Subcutaneous adipose tissue (tissue), 4 donors: ENCODE measurements around the gene EIPR1. TPM values are rescaled to one million over a fixed set of nuclear protein-coding genes. Genes with fewer than 3 reads are reported as not detected.

ENCODE experiments used
- total RNA-seq, 4 donors: library from RNA; depleted of rRNA; stranded (reverse); fragments of >200 nt; gene quantifications; one replicate each; pipeline ENCODE4 v1.1.0, GENCODE V29; 2016
- TF ChIP-seq, protein P1 (sequence below): fragments of 450-650 bp; IDR thresholded peaks from one replicate; pipeline ENCODE4 v1.5.1; 2016; ENCODE audit warnings: low read depth, mild to moderate bottlenecking, control low read depth, antibody characterized with exemption, moderate library complexity

Gene EIPR1
- total RNA-seq, 4 donors from 2014 or later, result 13.9 to 27.6 (median 16.1) TPM

DNA sequence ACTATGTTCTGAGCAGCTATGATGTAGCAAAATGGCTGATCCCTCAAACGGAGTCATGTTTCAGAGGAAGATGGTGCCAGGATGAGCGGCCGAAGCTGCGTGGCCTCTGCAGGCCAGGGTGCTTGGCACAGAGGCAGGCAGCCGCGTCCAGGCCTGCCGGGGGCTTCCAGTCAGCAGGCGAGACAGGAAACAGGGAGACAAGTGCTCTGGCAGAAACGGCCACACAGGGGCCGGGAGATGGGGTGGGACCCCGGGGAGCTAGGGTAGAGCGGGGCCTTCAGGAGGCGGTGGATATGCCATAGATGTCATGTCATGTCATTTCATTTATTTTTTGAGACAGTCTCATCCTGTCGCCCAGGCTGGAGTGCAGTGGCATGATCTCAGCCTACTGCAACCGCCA is 50.7 kb downstream of the EIPR1 start:
- TF ChIP-seq, protein P1, sequence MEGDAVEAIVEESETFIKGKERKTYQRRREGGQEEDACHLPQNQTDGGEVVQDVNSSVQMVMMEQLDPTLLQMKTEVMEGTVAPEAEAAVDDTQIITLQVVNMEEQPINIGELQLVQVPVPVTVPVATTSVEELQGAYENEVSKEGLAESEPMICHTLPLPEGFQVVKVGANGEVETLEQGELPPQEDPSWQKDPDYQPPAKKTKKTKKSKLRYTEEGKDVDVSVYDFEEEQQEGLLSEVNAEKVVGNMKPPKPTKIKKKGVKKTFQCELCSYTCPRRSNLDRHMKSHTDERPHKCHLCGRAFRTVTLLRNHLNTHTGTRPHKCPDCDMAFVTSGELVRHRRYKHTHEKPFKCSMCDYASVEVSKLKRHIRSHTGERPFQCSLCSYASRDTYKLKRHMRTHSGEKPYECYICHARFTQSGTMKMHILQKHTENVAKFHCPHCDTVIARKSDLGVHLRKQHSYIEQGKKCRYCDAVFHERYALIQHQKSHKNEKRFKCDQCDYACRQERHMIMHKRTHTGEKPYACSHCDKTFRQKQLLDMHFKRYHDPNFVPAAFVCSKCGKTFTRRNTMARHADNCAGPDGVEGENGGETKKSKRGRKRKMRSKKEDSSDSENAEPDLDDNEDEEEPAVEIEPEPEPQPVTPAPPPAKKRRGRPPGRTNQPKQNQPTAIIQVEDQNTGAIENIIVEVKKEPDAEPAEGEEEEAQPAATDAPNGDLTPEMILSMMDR, result no peak

DNA sequence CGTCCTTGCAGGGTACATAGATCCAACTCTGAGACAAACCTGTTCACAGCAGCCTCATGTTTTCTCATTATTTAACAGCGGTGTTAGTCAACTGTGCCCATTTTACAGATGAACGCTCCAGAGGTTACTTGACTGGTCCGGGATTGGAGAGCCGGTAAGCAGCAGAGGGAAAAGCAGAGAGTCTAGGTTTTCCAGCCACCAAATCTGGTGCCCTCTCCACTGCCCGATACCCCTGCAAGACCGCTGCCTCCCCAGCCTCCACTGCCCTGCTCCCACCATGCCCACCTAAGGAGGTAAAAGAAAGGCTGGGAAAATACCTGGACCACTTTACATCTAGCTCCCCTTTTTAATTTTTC is 51.5 kb downstream of the EIPR1 start:
- TF ChIP-seq, protein P1, result no peak

DNA sequence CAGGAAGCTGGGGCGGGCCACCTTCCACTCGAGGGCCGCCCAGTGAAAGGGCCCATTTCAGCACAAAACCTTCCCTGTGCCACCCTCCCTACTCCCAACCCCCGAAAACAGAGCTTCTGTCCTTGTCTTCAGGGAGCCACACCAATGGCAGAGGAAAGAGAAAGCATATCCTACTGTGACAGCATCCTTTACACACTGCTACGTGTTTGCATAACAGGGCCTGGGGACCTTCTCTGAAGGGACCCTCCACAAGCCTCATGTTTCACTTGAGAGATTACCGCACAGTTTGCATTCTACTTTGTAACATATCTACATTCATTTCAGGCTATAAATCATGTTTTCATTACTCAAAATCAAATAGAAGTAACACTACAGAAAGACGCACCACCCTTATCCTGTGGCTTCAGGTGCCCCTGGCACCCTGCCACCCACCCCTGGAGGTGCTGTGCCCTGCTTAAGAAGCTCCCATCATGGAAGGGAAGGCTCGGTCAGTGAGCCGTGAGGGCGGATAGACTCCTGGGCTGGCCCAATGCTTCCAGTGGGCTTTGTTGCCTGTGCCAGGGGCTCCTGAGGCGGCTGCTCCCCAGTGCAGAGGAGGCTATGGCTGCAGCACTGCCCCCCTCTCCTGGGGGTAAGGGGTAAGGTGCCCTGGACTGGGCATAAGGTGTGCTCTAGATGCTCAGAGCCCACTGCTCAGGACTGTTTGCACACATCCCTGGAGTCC is 52.0 kb downstream of the EIPR1 start:
- TF ChIP-seq, protein P1, result no peak

DNA sequence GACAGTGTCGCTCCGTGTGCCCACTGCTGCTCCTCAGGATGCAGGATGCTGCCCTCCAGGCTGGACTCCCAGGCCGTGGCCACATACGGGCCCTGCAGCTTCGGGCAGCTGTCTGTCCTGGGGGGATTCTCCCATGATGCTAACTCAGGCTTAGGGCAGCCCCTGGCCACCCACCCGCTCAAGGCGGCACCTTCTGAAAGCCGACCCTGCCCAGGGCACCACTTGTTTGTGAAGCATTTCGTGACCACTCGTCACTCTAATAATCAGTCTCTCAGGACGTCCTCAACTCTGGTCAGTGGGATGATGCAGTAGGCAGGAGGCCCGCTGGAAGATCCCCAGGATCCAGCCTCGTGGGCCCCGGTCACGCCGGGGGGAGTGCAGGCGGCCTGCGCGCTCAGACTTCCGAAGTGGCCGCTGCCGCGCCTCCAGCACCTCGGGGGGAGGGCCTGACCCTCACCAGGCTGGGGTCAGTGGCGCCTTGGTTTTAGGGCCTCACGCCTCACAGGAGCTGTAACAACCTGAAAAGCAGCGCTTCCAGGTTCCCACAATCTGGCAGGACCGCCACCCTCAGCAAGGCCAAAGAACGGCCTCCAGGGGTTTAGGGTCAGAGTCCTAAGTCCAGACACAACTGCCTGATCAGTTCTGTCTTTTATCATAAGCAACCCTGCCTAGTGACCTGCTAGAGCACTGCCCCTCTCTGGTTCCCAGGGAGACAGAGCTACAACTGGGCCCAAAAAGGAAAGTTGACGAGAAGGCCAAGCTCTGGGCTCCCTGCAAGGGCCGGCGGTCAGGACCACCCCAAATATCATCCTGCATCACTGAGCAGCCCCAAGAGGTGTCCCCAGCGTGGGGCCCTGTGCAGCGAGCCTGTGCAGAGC is 53.0 kb downstream of the EIPR1 start:
- TF ChIP-seq, protein P1, result no peak

DNA sequence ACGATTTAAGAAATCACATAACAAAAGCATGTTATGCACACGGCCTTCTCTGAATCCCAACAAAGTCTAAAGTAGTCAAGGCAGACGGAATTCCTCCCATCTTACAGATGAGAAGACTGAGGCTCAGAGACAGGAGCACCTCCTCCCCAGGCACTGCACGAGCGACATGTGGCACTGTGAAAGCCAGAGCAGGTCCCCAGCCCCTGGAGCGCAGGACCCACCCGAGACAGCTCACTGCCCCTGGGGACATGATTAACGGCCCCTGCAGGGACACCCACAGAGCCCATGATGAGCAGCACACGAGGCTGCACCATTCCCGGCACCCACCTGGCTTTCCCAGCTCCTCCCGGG is 53.6 kb downstream of the EIPR1 start:
- TF ChIP-seq, protein P1, result no peak

DNA sequence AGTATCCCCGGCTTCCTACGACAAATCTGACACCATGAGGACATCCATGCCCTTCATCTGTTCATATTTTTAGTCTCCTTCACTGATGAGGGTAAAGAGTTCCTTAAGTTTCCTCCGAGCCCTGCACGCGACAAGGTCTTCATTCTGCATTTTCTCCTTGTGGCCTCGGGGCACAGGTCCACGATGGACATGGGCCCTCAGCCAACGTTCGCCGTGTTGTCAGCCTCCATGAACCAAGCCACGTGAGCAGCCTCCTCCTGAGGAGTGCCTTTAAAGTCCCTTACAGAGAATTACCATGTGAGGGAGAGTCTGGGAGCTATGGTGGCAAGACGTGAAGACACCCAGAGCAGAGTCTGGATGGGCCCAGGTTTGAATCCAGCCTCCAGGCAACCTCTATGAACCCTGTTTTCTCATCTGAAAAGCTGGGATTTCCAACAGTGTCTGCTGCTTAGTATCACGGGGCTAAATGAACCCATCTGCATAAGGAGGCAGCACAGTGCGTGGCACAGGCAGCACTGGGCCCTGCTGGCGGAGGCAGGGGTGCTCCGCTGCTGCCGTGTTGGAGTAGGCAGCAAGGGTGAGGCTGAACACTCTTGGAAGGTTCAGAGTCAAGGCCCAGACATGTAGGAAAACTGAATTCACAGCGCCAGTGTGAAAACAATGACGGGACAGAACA is 54.1 kb downstream of the EIPR1 start:
- TF ChIP-seq, protein P1, result no peak
